HG02678 (cell line): Measurements from ENCODE around the gene ATP10A.

ENCODE experiments used
- ATAC-seq: cut with Tn5 transposase; IDR thresholded peaks from one replicate; pipeline ENCODE4 v1.9.1; 2021; ENCODE audit warnings: mild to moderate bottlenecking, moderate library complexity; ENCODE audit not compliant: unreplicated experiment

ATP10A gene

GRCh38 chr15:25708391-25708790 lies 154.7 kb downstream of the ATP10A start:
- no peak for ATAC-seq

- ATAC-seq = no peak
Observed at GRCh38 chr15:25707656-25708365, 155.3 kb downstream of the ATP10A start.

GRCh38 chr15:25706176-25706955 lies 156.8 kb downstream of the ATP10A start:
- no peak for ATAC-seq

- ATAC-seq = no peak
Observed at GRCh38 chr15:25705433-25706115, 157.6 kb downstream of the ATP10A start.

- no peak for ATAC-seq
Observed at GRCh38 chr15:25703726-25704125, 159.4 kb downstream of the ATP10A start.

GRCh38 chr15:25701721-25702465 lies 161.2 kb downstream of the ATP10A start:
- no peak for ATAC-seq

GRCh38 chr15:25700916-25701315 lies 162.2 kb downstream of the ATP10A start:
- ATAC-seq = no peak

- ATAC-seq = no peak
Observed at GRCh38 chr15:25697586-25697985, 165.5 kb downstream of the ATP10A start.

GRCh38 chr15:25695875-25696760 lies 167.0 kb downstream of the ATP10A start:
- ATAC-seq = no peak

- no peak for ATAC-seq
Observed at GRCh38 chr15:25694823-25695312, 168.3 kb downstream of the ATP10A start.

GRCh38 chr15:25694239-25694584 lies 168.9 kb downstream of the ATP10A start:
- no peak for ATAC-seq

- no peak for ATAC-seq
Observed at GRCh38 chr15:25693321-25694238, 169.5 kb downstream of the ATP10A start.

- ATAC-seq = no peak
Observed at GRCh38 chr15:25691544-25692430, 171.3 kb downstream of the ATP10A start.

GRCh38 chr15:25690673-25691543 lies 172.2 kb downstream of the ATP10A start:
- ATAC-seq = no peak

GRCh38 chr15:25689592-25689991 lies 173.5 kb downstream of the ATP10A start:
- no peak for ATAC-seq

- no peak for ATAC-seq
Observed at GRCh38 chr15:25688166-25688565, 175.0 kb downstream of the ATP10A start.

GRCh38 chr15:25687689-25688088 lies 175.4 kb downstream of the ATP10A start:
- no peak for ATAC-seq
